ENCODE results near the gene EEPD1. TPM values are rescaled to one million over a fixed set of nuclear protein-coding genes. Genes with fewer than 3 reads are reported as not detected.
A peak's percentile ranks its signal among the peaks of the same experiment; 100 is the strongest.

Gene EEPD1
- total and polyA plus RNA-seq, 5 donors from 2014 or later = 9.2 to 24.4 (median 11.1) TPM

- no peak overlapping the region for H3K27ac ChIP-seq (ENCODE audit: insufficient read depth, low read length, poor library complexity, severe bottlenecking)
- Mint-ChIP-seq H3K36me3 (no peaks in the 10 kb centered on the region), H3K27me3 (no peaks in the 10 kb centered on the region), H3K27ac (no peak overlapping the region), H3K4me1 (peaks cover 0 to 6% (median 0%) of the 10 kb centered on the region in 4 donors), H3K9me3 (no peaks in the 10 kb centered on the region), H3K4me3 (no peak overlapping the region)
- ATAC-seq (ENCODE audit: low read depth in 2 of 2) (no peak), DNase-seq (no peak)
- no peaks in the 10 kb centered on the region for H3K27me3 ChIP-seq (ENCODE audit: control insufficient read depth, insufficient read depth, low read length)
- no peak overlapping the region for H3K4me3 ChIP-seq (ENCODE audit: low read depth, low read length)
- no peaks in the 10 kb centered on the region for H3K36me3 ChIP-seq (ENCODE audit: control insufficient read depth, insufficient read depth, low read length)
- no peaks in the 10 kb centered on the region for H3K9me3 ChIP-seq (ENCODE audit: control insufficient read depth in 2 of 2, low read length in 2 of 2)
- no peaks in the 10 kb centered on the region for H3K4me1 ChIP-seq (ENCODE audit: control insufficient read depth, insufficient read depth, low read length, poor library complexity, severe bottlenecking)
These were observed 35.9 kb downstream of the EEPD1 start for GRCh38 chr7:36188906-36189305.

GRCh38 chr7:36190447-36191291 lies 37.6 kb downstream of the EEPD1 start:
- Histone ChIP-seq H3K27ac (ENCODE audit: insufficient read depth, low read length, poor library complexity, severe bottlenecking) (no peak overlapping the region), H3K4me1 (ENCODE audit: control insufficient read depth, insufficient read depth, low read length, poor library complexity, severe bottlenecking) (no peaks in the 10 kb centered on the region), H3K27me3 (ENCODE audit: control insufficient read depth, insufficient read depth, low read length) (no peaks in the 10 kb centered on the region), H3K4me3 (ENCODE audit: low read depth, low read length) (no peak overlapping the region), H3K9me3 (ENCODE audit: control insufficient read depth in 2 of 2, low read length in 2 of 2) (no peaks in the 10 kb centered on the region), H3K36me3 (ENCODE audit: control insufficient read depth, insufficient read depth, low read length) (no peaks in the 10 kb centered on the region)
- no peak overlapping the region for H3K27ac Mint-ChIP-seq
- DNase-seq (no peak), ATAC-seq (ENCODE audit: low read depth in 2 of 2) (no peak)
- H3K4me1 Mint-ChIP-seq = peaks cover 0 to 6% (median 0%) of the 10 kb centered on the region in 4 donors
- H3K36me3 Mint-ChIP-seq = no peaks in the 10 kb centered on the region
- no peaks in the 10 kb centered on the region for H3K27me3 Mint-ChIP-seq
- H3K4me3 Mint-ChIP-seq = no peak overlapping the region
- H3K9me3 Mint-ChIP-seq = no peaks in the 10 kb centered on the region

GRCh38 chr7:36191292-36191920 lies 38.4 kb downstream of the EEPD1 start:
- H3K27me3 Mint-ChIP-seq = no peaks in the 10 kb centered on the region
- H3K9me3 Mint-ChIP-seq = no peaks in the 10 kb centered on the region
- no peaks in the 10 kb centered on the region for H3K4me1 ChIP-seq (ENCODE audit: control insufficient read depth, insufficient read depth, low read length, poor library complexity, severe bottlenecking)
- no peaks in the 10 kb centered on the region for H3K9me3 ChIP-seq (ENCODE audit: control insufficient read depth in 2 of 2, low read length in 2 of 2)
- DNase-seq (no peak), ATAC-seq (ENCODE audit: low read depth in 2 of 2) (no peak)
- H3K36me3 ChIP-seq (ENCODE audit: control insufficient read depth, insufficient read depth, low read length) = no peaks in the 10 kb centered on the region
- no peak overlapping the region for H3K4me3 ChIP-seq (ENCODE audit: low read depth, low read length)
- H3K36me3 Mint-ChIP-seq = no peaks in the 10 kb centered on the region
- peaks cover 0 to 6% (median 0%) of the 10 kb centered on the region in 4 donors for H3K4me1 Mint-ChIP-seq
- no peak overlapping the region for H3K4me3 Mint-ChIP-seq
- H3K27me3 ChIP-seq (ENCODE audit: control insufficient read depth, insufficient read depth, low read length) = no peaks in the 10 kb centered on the region
- H3K27ac Mint-ChIP-seq = no peak overlapping the region
- H3K27ac ChIP-seq (ENCODE audit: insufficient read depth, low read length, poor library complexity, severe bottlenecking) = no peak overlapping the region

- no peak overlapping the region for H3K27ac Mint-ChIP-seq
- H3K9me3 Mint-ChIP-seq = no peaks in the 10 kb centered on the region
- Histone ChIP-seq H3K27ac (ENCODE audit: insufficient read depth, low read length, poor library complexity, severe bottlenecking) (no peak overlapping the region), H3K4me1 (ENCODE audit: control insufficient read depth, insufficient read depth, low read length, poor library complexity, severe bottlenecking) (no peaks in the 10 kb centered on the region), H3K36me3 (ENCODE audit: control insufficient read depth, insufficient read depth, low read length) (no peaks in the 10 kb centered on the region), H3K27me3 (ENCODE audit: control insufficient read depth, insufficient read depth, low read length) (no peaks in the 10 kb centered on the region), H3K4me3 (ENCODE audit: low read depth, low read length) (no peak overlapping the region), H3K9me3 (ENCODE audit: control insufficient read depth in 2 of 2, low read length in 2 of 2) (no peaks in the 10 kb centered on the region)
- peaks cover 0 to 6% (median 0%) of the 10 kb centered on the region in 4 donors for H3K4me1 Mint-ChIP-seq
- DNase-seq (no peak), ATAC-seq (ENCODE audit: low read depth in 2 of 2) (peak in 1 of 2 donors; percentile 12)
- H3K4me3 Mint-ChIP-seq = no peak overlapping the region
- no peaks in the 10 kb centered on the region for H3K27me3 Mint-ChIP-seq
- no peaks in the 10 kb centered on the region for H3K36me3 Mint-ChIP-seq
These were observed 39.2 kb downstream of the EEPD1 start for GRCh38 chr7:36192053-36192824.

- Histone ChIP-seq H3K9me3 (ENCODE audit: control insufficient read depth in 2 of 2, low read length in 2 of 2) (no peaks in the 10 kb centered on the region), H3K4me3 (ENCODE audit: low read depth, low read length) (no peak overlapping the region), H3K4me1 (ENCODE audit: control insufficient read depth, insufficient read depth, low read length, poor library complexity, severe bottlenecking) (no peaks in the 10 kb centered on the region), H3K36me3 (ENCODE audit: control insufficient read depth, insufficient read depth, low read length) (no peaks in the 10 kb centered on the region), H3K27me3 (ENCODE audit: control insufficient read depth, insufficient read depth, low read length) (no peaks in the 10 kb centered on the region), H3K27ac (ENCODE audit: insufficient read depth, low read length, poor library complexity, severe bottlenecking) (no peak overlapping the region)
- no peaks in the 10 kb centered on the region for H3K27me3 Mint-ChIP-seq
- peaks cover 0 to 6% (median 0%) of the 10 kb centered on the region in 4 donors for H3K4me1 Mint-ChIP-seq
- no peak overlapping the region for H3K4me3 Mint-ChIP-seq
- H3K9me3 Mint-ChIP-seq = no peaks in the 10 kb centered on the region
- ATAC-seq (ENCODE audit: low read depth in 2 of 2) (no peak), DNase-seq (no peak)
- H3K36me3 Mint-ChIP-seq = no peaks in the 10 kb centered on the region
- no peak overlapping the region for H3K27ac Mint-ChIP-seq
These were observed 39.8 kb downstream of the EEPD1 start for GRCh38 chr7:36192877-36193276.

GRCh38 chr7:36198854-36199266 lies 45.8 kb downstream of the EEPD1 start:
- Histone ChIP-seq H3K4me1 (ENCODE audit: control insufficient read depth, insufficient read depth, low read length, poor library complexity, severe bottlenecking) (peaks cover 20% of the 10 kb centered on the region), H3K9me3 (ENCODE audit: control insufficient read depth in 2 of 2, low read length in 2 of 2) (no peaks in the 10 kb centered on the region), H3K4me3 (ENCODE audit: low read depth, low read length) (no peak overlapping the region), H3K36me3 (ENCODE audit: control insufficient read depth, insufficient read depth, low read length) (no peaks in the 10 kb centered on the region), H3K27ac (ENCODE audit: insufficient read depth, low read length, poor library complexity, severe bottlenecking) (no peak overlapping the region), H3K27me3 (ENCODE audit: control insufficient read depth, insufficient read depth, low read length) (no peaks in the 10 kb centered on the region)
- H3K27me3 Mint-ChIP-seq = no peaks in the 10 kb centered on the region
- no peak for DNase-seq
- peaks cover 0 to 18% (median 4%) of the 10 kb centered on the region in 4 donors for H3K4me1 Mint-ChIP-seq
- no peak for ATAC-seq (ENCODE audit: low read depth in 2 of 2)
- no peaks in the 10 kb centered on the region for H3K36me3 Mint-ChIP-seq
- H3K27ac Mint-ChIP-seq = no peak overlapping the region
- H3K4me3 Mint-ChIP-seq = no peak overlapping the region
- H3K9me3 Mint-ChIP-seq = no peaks in the 10 kb centered on the region

- H3K36me3 Mint-ChIP-seq = no peaks in the 10 kb centered on the region
- no peaks in the 10 kb centered on the region for H3K9me3 Mint-ChIP-seq
- H3K27ac Mint-ChIP-seq = no peak overlapping the region
- Histone ChIP-seq H3K4me3 (ENCODE audit: low read depth, low read length) (no peak overlapping the region), H3K27ac (ENCODE audit: insufficient read depth, low read length, poor library complexity, severe bottlenecking) (no peak overlapping the region), H3K27me3 (ENCODE audit: control insufficient read depth, insufficient read depth, low read length) (no peaks in the 10 kb centered on the region), H3K9me3 (ENCODE audit: control insufficient read depth in 2 of 2, low read length in 2 of 2) (no peaks in the 10 kb centered on the region), H3K4me1 (ENCODE audit: control insufficient read depth, insufficient read depth, low read length, poor library complexity, severe bottlenecking) (peaks cover 20% of the 10 kb centered on the region), H3K36me3 (ENCODE audit: control insufficient read depth, insufficient read depth, low read length) (no peaks in the 10 kb centered on the region)
- H3K4me1 Mint-ChIP-seq = peaks cover 0 to 21% (median 4%) of the 10 kb centered on the region in 4 donors
- DNase-seq = no peak
- no peak for ATAC-seq (ENCODE audit: low read depth in 2 of 2)
- H3K27me3 Mint-ChIP-seq = no peaks in the 10 kb centered on the region
- H3K4me3 Mint-ChIP-seq = no peak overlapping the region
These were observed 46.3 kb downstream of the EEPD1 start for GRCh38 chr7:36199329-36199728.
